RWPE1 (cell line): ENCODE results near the gene STK39.

ENCODE experiments used
- CTCF ChIA-PET: fragments of 350-600 bp; sonication (Branson Sonifier 250); formaldehyde crosslinking; extraction: SDS; loops from one replicate; lab custom pipeline; 2021; lab: Yijun Ruan, JAX
- POLR2A ChIA-PET: fragments of 400-600 bp; formaldehyde crosslinking; extraction: SDS; loops from one replicate; lab custom pipeline; 2020; ENCODE audit warnings: antibody characterized with exemption; ENCODE audit not compliant: low non-redundant PET; lab: Yijun Ruan, JAX
- DNase-seq: peaks from one replicate; pipeline ENCODE4 v3.0.0; 2012; ENCODE audit warnings: low spot score
- H3K27ac ChIP-seq: fragments of 450-650 bp; 2 replicates; pipeline ENCODE4 v1.5.1; 2017
- CTCF ChIP-seq: fragments of 450-650 bp; conservative IDR thresholded peaks from 2 replicates; pipeline ENCODE4 v1.5.1; 2017; ENCODE audit warnings: low read depth, mild to moderate bottlenecking

Gene STK39

GRCh38 chr2:168181825-168182224 lies 65.6 kb downstream of the STK39 start:
- TF ChIP-seq CTCF = no peak
- ChIA-PET CTCF (no interaction called here), POLR2A (no interaction called here)

GRCh38 chr2:168180914-168181313 lies 66.5 kb downstream of the STK39 start:
- ChIA-PET POLR2A (no interaction called here), CTCF (no interaction called here)
- no peak for DNase-seq
- TF ChIP-seq CTCF = no peak
- no peak overlapping the region for H3K27ac ChIP-seq

More at GRCh38 chr2:168181825-168182224, 65.6 kb downstream of the STK39 start:
- no peak overlapping the region for H3K27ac ChIP-seq
- DNase-seq = no peak

DNA sequence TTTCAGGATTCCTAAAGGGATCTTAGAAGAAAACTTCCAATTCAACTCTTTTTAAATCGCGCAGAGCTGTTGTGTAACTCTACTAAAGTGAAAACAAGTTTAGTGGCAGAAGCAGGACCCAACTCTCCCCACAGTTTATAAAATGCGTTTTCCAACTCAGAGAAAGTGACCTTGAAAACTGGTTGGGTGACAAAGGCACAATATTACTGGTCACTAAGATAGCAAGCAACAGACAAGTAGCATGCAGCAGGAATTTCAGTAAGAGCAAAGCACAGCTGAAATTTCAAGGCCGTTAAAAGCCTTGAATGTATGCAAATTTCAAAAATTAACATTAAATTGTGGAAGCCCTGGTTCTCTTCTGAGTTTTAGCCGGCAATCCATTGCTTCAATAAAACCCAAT lies 66.9 kb downstream of the STK39 start:
- DNase-seq = no peak
- no peak overlapping the region for H3K27ac ChIP-seq
- POLR2A ChIA-PET = no interaction called here

DNA sequence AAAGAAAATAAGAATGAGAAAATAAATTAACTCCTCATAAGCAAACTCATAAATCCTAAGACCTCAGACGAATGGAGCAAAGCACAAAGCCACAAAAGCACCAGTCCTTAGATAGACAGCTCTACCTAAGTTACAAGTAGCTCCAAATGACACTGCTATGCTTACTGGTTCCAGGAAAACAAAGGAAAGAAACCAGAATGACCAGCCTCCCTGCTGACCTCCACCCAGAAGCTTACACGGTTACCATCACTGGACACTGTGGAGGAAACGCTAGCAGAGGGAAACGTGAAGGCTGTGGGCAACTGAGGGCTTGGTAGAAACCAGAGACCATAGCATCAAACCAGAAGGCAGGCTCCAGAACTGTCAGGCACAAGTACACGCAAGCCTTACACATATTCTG lies 67.8 kb downstream of the STK39 start:
- no peak for DNase-seq
- no peak for TF ChIP-seq CTCF
- CTCF ChIA-PET = no interaction called here
- POLR2A ChIA-PET = no interaction called here
- no peak overlapping the region for H3K27ac ChIP-seq

More for the DNA sequence above, 66.9 kb downstream of the STK39 start:
- CTCF ChIA-PET = no interaction called here
- no peak for TF ChIP-seq CTCF

DNA sequence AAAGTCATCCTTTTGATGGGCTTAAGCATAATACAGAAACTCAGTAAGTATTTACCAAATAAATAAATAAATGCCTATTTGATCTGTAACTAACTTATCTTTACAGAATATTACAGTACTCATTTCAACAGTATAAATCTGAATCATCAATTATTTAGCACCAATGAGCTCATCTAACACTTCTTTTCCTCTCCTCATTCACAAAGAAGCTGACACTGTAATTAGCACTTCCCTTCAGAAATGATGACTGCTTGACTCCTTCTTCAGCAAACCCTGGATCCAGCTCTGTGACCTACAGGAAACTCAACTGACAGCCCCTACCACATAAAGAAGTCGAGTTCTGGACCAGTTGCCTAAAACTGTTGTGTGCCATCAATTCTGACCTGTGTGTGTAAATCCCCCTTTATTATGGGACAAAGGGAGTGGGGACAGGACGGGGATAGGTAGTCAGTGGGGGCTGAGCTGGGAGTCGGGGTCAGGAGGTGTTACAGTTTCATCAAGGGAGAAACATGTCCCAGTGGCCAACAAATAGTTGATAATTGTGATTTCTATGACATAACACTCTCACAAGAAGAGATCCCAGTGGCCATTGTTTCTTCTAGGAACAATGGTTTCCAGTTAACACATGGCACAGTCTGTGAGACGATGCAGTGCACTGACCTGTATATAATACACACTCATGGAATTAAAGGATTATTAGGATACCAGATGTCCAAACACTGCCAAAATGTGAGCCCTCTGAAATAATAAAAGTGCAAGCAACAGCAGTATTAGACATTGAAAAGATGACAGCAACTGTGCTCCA lies 68.7 kb downstream of the STK39 start:
- TF ChIP-seq CTCF = no peak
- no peak for DNase-seq
- ChIA-PET POLR2A (no interaction called here), CTCF (no interaction called here)
- H3K27ac ChIP-seq = no peak overlapping the region

GRCh38 chr2:168176402-168176801 lies 71.0 kb downstream of the STK39 start:
- no peak overlapping the region for H3K27ac ChIP-seq
- CTCF ChIA-PET = interaction anchor here (1.2 kb wide), 1 partner anchor 15 kb away, joined by 3 read pairs; no protein-coding TSS in a partner anchor
- POLR2A ChIA-PET = no interaction called here
- TF ChIP-seq CTCF = no peak
- DNase-seq = no peak
